Stimulated activated CD8-positive, alpha-beta memory T cell treated with anti-CD3 and anti-CD28 coated beads, Interleukin-15, amount 100 ng/mL, for 4 hours (primary cell): ENCODE results near the gene ASB5.

Experiments
- DNase-seq, 2 donors: peaks; one replicate each; pipeline ENCODE4 v3.0.0-alpha.2; 2020; ENCODE audit warnings: low read depth in 2 of 2

ASB5 gene

DNA sequence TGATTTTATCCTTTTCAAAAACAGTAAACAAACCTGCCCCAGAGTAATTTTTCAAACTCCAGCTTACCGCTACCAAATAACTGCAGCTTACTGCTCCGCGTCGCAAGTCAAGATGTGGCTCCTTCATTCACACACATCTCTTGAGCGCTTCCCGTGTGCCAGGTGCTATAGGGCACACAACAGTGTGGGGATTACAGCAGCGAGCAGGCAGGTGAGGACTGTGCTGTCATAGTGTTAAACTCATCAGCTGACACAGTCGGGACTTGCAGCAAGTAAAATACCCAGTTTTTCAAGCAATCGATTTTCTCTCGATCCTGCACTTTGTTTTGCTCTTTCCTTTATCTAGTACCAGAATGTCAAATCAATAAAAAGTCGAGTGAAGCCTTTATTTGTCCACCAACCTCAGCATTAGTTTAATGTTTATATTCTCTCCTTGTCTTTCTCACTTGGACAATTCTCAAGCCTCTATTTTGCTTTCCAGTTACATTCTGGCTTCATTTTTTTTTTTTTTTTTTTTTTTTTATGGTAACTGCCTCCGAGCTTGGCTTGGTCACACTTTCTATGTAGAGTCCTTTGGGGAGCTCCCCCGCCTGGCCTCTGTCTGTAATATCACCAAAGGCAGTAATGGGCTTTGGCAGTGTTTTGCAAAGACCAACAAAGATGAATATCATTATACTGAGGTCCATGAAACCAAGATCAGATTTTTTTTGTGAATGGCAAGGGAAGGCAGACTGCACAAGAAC lies 8.3 kb upstream of the ASB5 start:
- DNase-seq = no peak

DNA sequence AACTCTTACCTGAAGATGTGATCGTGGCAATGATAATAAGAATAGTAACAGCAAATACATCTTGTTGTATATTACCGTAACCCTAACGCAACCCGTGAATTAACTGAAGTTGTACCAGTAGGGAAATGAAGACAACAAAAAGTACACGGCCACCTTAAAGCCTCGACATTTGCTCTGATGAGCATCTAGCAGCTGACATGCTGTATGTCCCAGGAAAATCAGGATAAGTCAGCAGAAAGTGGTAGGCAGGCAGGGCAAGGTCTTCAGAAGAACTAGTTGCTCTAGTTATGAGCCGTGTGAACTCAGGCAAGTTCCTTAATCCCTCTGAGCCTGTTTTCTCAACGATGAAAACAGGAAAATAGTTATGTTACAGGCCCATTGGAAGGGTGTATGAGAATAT lies 7.7 kb upstream of the ASB5 start:
- no peak for DNase-seq

- DNase-seq = no peak
Observed at GRCh38 chr4:176274441-176274840, 5.4 kb upstream of the ASB5 start.

DNA sequence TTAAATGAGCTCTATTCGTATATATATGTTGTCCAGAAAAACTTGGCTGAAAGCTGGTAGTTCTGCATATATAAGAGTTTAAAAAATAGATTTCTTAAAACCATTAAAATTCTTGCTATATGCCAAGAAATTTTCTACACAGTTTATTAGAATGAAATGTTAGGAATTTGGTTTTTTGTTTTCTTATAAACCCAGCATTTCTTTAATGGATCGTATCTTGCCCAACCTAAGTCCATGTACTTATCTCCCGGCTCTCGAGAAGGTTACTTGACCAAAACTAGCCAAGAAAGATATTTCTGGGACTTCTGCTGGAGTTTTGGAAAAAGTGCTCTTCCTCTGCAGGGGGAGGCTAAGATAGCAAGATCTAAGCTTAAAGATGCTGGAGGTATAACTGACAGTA lies 4.7 kb upstream of the ASB5 start:
- no peak for DNase-seq

GRCh38 chr4:176272799-176273198 lies 3.8 kb upstream of the ASB5 start:
- DNase-seq = no peak

GRCh38 chr4:176271749-176272148 lies 2.7 kb upstream of the ASB5 start:
- no peak for DNase-seq

DNA sequence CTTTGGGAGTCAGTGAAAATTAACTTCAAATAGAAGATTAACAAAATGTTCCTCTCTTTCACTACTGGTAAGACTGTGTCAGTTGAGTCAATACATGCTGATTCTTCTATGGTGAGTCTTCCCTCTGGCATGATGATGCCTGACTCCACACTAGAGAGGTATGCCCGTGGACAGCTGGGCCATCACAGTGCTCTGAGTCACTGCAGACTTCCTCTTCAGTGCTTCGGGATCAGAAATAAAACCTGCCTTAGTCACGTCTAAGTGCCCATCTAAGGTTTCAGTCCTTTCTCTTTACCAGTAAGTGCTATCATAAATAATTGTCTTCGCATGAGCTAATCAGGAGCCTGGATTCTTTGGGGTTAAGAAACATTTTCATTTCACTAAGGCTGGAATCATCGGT lies 1.6 kb upstream of the ASB5 start:
- no peak for DNase-seq

GRCh38 chr4:176266026-176266425 lies 3.0 kb downstream of the ASB5 start:
- no peak for DNase-seq

DNA sequence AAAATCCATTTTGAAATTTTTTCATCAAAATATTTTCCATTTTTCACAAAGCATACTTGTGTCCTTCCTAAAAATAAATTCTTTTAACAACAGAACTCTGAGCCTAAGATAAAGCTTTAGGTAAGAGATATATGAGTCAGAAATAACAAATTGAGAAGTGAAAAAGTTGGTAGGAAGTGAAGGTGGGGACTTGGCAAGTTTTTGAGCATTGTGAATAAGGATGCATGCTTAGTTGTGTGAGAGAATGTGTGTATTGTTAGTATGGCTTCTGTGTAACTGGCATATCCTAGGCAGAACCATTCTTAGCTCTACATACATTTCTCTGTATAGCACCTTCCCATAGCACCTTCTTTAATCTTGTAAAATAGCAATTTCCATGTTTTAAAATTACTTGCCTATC lies 6.8 kb downstream of the ASB5 start:
- DNase-seq = no peak

DNA sequence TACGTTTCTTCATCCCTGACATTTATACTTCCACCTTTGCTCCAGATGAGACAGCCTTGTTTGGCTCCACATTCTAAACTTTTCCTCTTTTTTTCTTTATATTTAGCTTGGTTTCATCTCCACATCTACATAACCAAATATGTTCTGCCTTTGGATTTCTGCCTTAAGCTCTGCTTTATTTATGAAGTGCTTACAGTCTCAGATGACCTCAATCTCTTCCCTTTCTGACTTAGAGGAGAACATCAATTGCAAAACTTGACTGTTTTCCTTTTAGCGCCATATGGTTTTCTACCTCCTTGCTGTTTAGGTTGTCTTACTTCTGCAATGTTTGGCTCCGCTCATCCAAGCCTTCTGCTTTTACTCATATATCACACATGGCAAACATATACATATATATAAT lies 7.5 kb downstream of the ASB5 start:
- DNase-seq = no peak

- no peak for DNase-seq
Observed at GRCh38 chr4:176261018-176261417, 8.0 kb downstream of the ASB5 start.

GRCh38 chr4:176259330-176260090 lies 9.5 kb downstream of the ASB5 start:
- no peak for DNase-seq

- no peak for DNase-seq
Observed at GRCh38 chr4:176258135-176258534, 10.9 kb downstream of the ASB5 start.

GRCh38 chr4:176256921-176257320 lies 12.1 kb downstream of the ASB5 start:
- DNase-seq = no peak

DNA sequence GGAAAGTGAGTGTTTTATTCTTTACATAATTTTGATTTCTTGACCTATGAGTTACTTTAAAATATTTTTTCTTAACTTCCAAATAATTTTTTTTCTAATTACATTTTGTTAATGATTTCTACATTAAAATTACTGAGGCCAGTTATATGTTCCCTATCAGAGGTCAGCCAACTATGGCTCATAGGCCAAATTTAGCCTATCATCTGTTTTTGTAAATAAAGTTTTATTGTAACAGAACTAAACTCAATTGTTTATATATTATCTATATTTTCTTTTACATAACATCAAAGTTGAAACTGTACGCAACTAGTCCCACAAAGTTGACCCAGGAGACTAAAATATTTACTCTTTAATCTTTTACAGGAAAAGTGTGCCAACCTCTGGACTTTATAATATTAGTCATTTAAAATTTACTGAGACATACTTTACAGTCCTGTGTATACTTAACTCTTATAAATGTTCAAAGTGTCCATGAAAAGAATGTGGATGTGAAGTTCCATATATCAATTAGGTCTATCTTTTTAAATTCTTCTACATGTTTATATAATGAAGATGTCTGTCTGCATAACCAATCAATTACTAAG lies 26.2 kb downstream of the ASB5 start:
- DNase-seq = no peak

- DNase-seq = no peak
Observed at GRCh38 chr4:176241703-176242102, 27.3 kb downstream of the ASB5 start.

DNA sequence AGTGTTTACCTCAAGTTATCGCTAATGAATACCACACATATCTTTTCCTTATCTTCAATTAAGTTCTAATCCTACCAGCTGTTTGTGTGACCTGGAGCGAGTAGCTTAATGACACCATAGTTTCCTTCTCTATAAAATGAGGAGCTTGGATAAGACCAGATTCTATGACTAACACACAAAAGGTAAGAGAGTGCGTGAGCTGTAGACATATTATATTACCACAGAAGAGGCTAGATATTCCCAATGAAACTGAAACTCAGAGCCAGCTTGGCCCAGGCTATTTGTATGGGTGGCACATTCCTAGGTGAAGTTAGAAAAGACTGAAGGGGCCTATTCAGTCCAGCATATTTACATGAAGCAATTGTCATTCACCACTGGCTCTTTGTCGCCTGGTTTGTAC lies 30.2 kb downstream of the ASB5 start:
- DNase-seq = no peak

GRCh38 chr4:176238157-176238610 lies 30.8 kb downstream of the ASB5 start:
- no peak for DNase-seq

- DNase-seq = no peak
Observed at GRCh38 chr4:176236946-176237345, 32.1 kb downstream of the ASB5 start.

- no peak for DNase-seq
Observed at GRCh38 chr4:176230836-176231235, 38.2 kb downstream of the ASB5 start.

- DNase-seq = no peak
Observed at GRCh38 chr4:176229645-176230044, 39.4 kb downstream of the ASB5 start.

DNA sequence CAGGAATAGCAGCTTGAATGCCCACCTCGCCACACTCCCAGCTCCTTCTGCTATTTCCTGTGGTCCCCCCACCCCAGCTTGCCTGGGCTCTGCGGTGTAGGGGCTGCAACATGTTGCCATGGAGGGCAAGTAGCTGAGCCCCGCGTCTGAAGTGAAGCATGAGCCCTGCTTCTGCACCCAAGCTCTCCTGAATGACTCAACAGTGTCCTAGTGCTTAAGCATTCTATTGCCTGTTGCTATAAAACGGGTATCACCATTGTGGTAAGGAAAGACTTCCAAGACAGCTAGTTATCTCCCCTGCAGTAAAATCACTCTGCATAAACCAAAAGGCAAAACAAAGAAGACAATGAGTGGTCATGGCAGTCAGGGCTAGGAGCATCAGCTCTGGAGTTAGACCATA lies 42.3 kb downstream of the ASB5 start:
- no peak for DNase-seq

- DNase-seq = no peak
Observed at GRCh38 chr4:176223561-176223960, 45.5 kb downstream of the ASB5 start.
